Liver (tissue), 9 donors: ENCODE measurements around the gene PDZRN4. TPM values are rescaled to one million over a fixed set of nuclear protein-coding genes. Genes with fewer than 3 reads are reported as not detected.

Experiments used
- DNase-seq: peaks from one replicate; pipeline ENCODE4 v3.0.0-alpha.2; 2017; ENCODE audit warnings: low spot score
- H3K27ac ChIP-seq, 2 donors: one replicate each; pipeline ENCODE4 v1.7.0; 2013; ENCODE audit warnings: inconsistent platforms in 2 of 2, low read length in 2 of 2, control low read depth in 1 of 2, low read depth in 1 of 2, mild to moderate bottlenecking in 1 of 2
- H3K27me3 ChIP-seq, 4 donors: one replicate each; pipeline versions ENCODE4 v1.6.1 to v1.7.0; 2013; ENCODE audit warnings: low read length in 3 of 4, inconsistent platforms in 1 of 4, mild to moderate bottlenecking in 1 of 4, moderate library complexity in 1 of 4; ENCODE audit not compliant: control insufficient read depth in 4 of 4, insufficient read depth in 4 of 4
- H3K36me3 ChIP-seq, 4 donors: one replicate each; pipeline versions ENCODE4 v1.6.1 to v1.7.0; 2013; ENCODE audit warnings: low read length in 3 of 4, mild to moderate bottlenecking in 3 of 4, low read depth in 1 of 4, moderate library complexity in 1 of 4; ENCODE audit not compliant: control insufficient read depth in 4 of 4, insufficient read depth in 3 of 4
- H3K4me1 ChIP-seq, 4 donors: one replicate each; pipeline versions ENCODE4 v1.6.1 to v1.7.0; 2013; ENCODE audit warnings: low read length in 3 of 4, mild to moderate bottlenecking in 3 of 4, moderate library complexity in 1 of 4; ENCODE audit not compliant: control insufficient read depth in 4 of 4, insufficient read depth in 4 of 4
- H3K4me3 ChIP-seq, 3 donors: one replicate each; pipeline versions ENCODE4 v1.6.1 to v1.7.0; 2013; ENCODE audit warnings: low read length in 3 of 3, control low read depth in 1 of 3, low read depth in 1 of 3, mild to moderate bottlenecking in 1 of 3
- H3K9ac ChIP-seq, 2 donors: one replicate each; pipeline ENCODE4 v1.7.0; 2013; ENCODE audit warnings: low read length in 2 of 2, mild to moderate bottlenecking in 2 of 2, moderate library complexity in 2 of 2, control low read depth in 1 of 2, low read depth in 1 of 2
- H3K9me3 ChIP-seq, 4 donors: one replicate each; pipeline versions ENCODE4 v1.6.1 to v1.7.0; 2013; ENCODE audit warnings: low read length in 3 of 4; ENCODE audit not compliant: control insufficient read depth in 4 of 4
- ATF3 ChIP-seq: IDR thresholded peaks from 2 replicates; pipeline ENCODE4 v1.6.1; 2016; ENCODE audit warnings: antibody characterized with exemption
- CTCF ChIP-seq: fragments of 150-350 bp; IDR thresholded peaks from 2 replicates; pipeline ENCODE4 v1.5.1; 2017; ENCODE audit warnings: improper control_type of control experiment, low read depth, low read length; ENCODE audit not compliant: missing input control
- EGR1 ChIP-seq, 2 donors: IDR thresholded peaks; 2 replicates each; pipeline ENCODE4 v1.6.1; 2016 to 2018; ENCODE audit warnings: antibody characterized with exemption in 2 of 2, low read depth in 2 of 2
- FOXA1 ChIP-seq: IDR thresholded peaks from 2 replicates; pipeline ENCODE4 v1.6.1; 2016; ENCODE audit warnings: antibody characterized with exemption
- FOXA2 ChIP-seq: IDR thresholded peaks from 2 replicates; pipeline ENCODE4 v1.6.1; 2016; ENCODE audit warnings: antibody characterized with exemption
- GABPA ChIP-seq, 2 donors: IDR thresholded peaks in 1 of 2; conservative IDR thresholded peaks in 1 of 2; 2 replicates each; pipeline ENCODE4 v1.6.1; 2016; ENCODE audit warnings: antibody characterized with exemption in 2 of 2, mild to moderate bottlenecking in 1 of 2, moderate library complexity in 1 of 2
- HNF4A ChIP-seq, 2 donors: conservative IDR thresholded peaks; 2 replicates each; pipeline ENCODE4 v1.6.1; 2016; ENCODE audit warnings: antibody characterized with exemption in 2 of 2, mild to moderate bottlenecking in 2 of 2
- HNF4G ChIP-seq: IDR thresholded peaks from 2 replicates; pipeline ENCODE4 v1.6.1; 2016; ENCODE audit warnings: antibody characterized with exemption
- JUND ChIP-seq, 2 donors: IDR thresholded peaks; 2 replicates each; pipeline ENCODE4 v1.6.1; 2016; ENCODE audit warnings: antibody characterized with exemption in 2 of 2
- NR2F2 ChIP-seq: IDR thresholded peaks from 2 replicates; pipeline ENCODE4 v1.6.1; 2016; ENCODE audit warnings: antibody characterized with exemption
- RAD21 ChIP-seq, 2 donors: IDR thresholded peaks; 2 replicates each; pipeline ENCODE4 v1.6.1; 2016; ENCODE audit warnings: antibody characterized with exemption in 2 of 2, mild to moderate bottlenecking in 2 of 2
- REST ChIP-seq: IDR thresholded peaks from 2 replicates; pipeline ENCODE4 v1.6.1; 2016; ENCODE audit warnings: antibody characterized with exemption, mild to moderate bottlenecking
- RXRA ChIP-seq, 2 donors: IDR thresholded peaks; 2 replicates each; pipeline ENCODE4 v1.6.1; 2017 to 2018; ENCODE audit warnings: antibody characterized with exemption in 2 of 2, mild to moderate bottlenecking in 1 of 2
- SP1 ChIP-seq: IDR thresholded peaks from 2 replicates; pipeline ENCODE4 v1.6.1; 2018; ENCODE audit warnings: antibody characterized with exemption, mild to moderate bottlenecking
- TAF1 ChIP-seq: conservative IDR thresholded peaks from 2 replicates; pipeline ENCODE4 v1.6.1; 2016; ENCODE audit warnings: antibody characterized with exemption, mild to moderate bottlenecking
- YY1 ChIP-seq: IDR thresholded peaks from 2 replicates; pipeline ENCODE4 v1.6.1; 2016; ENCODE audit warnings: antibody characterized with exemption, mild to moderate bottlenecking
- ZBTB33 ChIP-seq: IDR thresholded peaks from 2 replicates; pipeline ENCODE4 v1.6.1; 2016; ENCODE audit warnings: antibody characterized with exemption
- WGBS: extraction: QIAGEN DNeasy Blood & Tissue Kit; methylation state at CpG from one replicate; pipeline ENCODE4 v1.1.7; 2013; 5-methylcytosine and 5-hydroxymethylcytosine counted together
- polyA plus RNA-seq, 2 donors: library from polyadenylated mRNA; stranded (reverse) in 1 of 2; unstranded in 1 of 2; fragments of 200-250 nt in 1 of 2; fragments of >200 nt in 1 of 2; fragmentation: Nextera tagmentation in 1 of 2; extraction: Ambion mirVana in 1 of 2; gene quantifications; one replicate each; pipeline versions ENCODE4 v1.2.1 to v1.2.3, GENCODE V29; 2013 to 2015
- total RNA-seq, 2 donors: library from RNA; depleted of rRNA; stranded (reverse); fragments of >200 nt; gene quantifications; one replicate each; pipeline ENCODE4 v1.2.3, GENCODE V29; 2014
- TF ChIP-seq, protein P1 (sequence below): IDR thresholded peaks from 2 replicates; pipeline ENCODE4 v1.6.1; 2016; ENCODE audit warnings: antibody characterized with exemption
- donor health status: healthy.
- donor health status: healthy.
- donor health status: healthy.
- donor health status: healthy.
- donor health status: healthy.

The PDZRN4 gene
- total and polyA plus RNA-seq, 4 donors, result 0.11 to 1.1 (median 0.24) TPM

DNA sequence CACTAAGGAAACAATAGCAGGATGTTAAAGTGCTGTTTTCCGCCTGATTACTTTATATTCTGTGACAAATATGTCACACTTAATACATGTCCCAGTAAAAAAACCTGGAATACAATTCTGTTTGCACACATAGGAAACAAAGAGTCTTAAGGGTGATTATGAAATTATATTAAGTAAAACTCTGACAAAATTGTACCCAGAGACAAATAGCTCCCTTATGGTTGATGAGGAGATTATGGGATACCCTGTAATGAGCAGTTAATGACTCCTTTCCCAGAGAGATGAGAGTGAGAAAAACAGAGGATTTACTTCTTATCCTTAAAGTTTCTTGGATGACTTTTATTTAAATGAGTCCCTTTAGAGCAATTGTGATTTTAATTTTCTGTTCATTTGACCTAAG is 370.6 kb downstream of the PDZRN4 start (continued):
- no peak for TF ChIP-seq CTCF

DNA sequence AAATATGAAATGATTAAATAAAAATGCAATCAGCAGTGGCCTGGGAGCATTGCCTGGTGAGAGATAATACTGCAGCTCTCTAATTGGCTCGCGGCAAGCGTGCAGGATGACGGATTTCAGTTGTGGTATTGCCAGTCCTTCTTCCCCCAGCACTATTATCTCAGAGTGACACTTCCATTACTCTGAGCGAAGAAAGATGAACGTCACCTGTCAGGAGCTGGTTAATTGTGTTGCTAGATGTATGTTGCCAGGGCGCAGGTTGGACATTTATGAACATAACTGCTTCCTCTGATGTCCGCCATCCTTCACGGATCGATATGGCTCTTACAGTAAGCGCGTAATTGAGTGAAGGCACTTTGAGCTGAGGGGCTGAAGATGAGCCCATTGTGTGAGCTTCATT is 374.9 kb downstream of the PDZRN4 start:
- H3K27ac ChIP-seq, result no peak overlapping the region
- H3K36me3 ChIP-seq, result no peaks in the 10 kb centered on the region
- no peak overlapping the region for H3K4me3 ChIP-seq
- WGBS, result 93% methylated on average over 12 of the region's 12 CpGs
- DNase-seq, result no peak
- no peaks in the 10 kb centered on the region for H3K27me3 ChIP-seq
- TF ChIP-seq CTCF (no peak), RXRA (IDR thresholded peaks at IDR 0.05) (no peak), ATF3 (no peak), HNF4A (conservative IDR thresholded peaks at IDR 0.05) (no peak), ZBTB33 (no peak), TAF1 (no peak), FOXA1 (no peak), JUND (IDR thresholded peaks at IDR 0.05) (no peak), NR2F2 (no peak), HNF4G (no peak), EGR1 (IDR thresholded peaks at IDR 0.05; ENCODE audit: low read depth in 2 of 2) (no peak), YY1 (no peak), GABPA (IDR thresholded peaks at IDR 0.05 in 1 of 2, conservative IDR thresholded peaks at IDR 0.05 in 1 of 2) (no peak), REST (no peak), FOXA2 (no peak), RAD21 (IDR thresholded peaks at IDR 0.05) (no peak), SP1 (no peak)
- TF ChIP-seq, protein P1, sequence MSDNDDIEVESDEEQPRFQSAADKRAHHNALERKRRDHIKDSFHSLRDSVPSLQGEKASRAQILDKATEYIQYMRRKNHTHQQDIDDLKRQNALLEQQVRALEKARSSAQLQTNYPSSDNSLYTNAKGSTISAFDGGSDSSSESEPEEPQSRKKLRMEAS, result no peak
- H3K9me3 ChIP-seq, result no peaks in the 10 kb centered on the region
- no peaks in the 10 kb centered on the region for H3K4me1 ChIP-seq
- no peak overlapping the region for H3K9ac ChIP-seq
